Measurements from ENCODE around the gene SRRD.
A peak's percentile ranks its signal among the peaks of the same experiment; 100 is the strongest.

Gene SRRD

DNA sequence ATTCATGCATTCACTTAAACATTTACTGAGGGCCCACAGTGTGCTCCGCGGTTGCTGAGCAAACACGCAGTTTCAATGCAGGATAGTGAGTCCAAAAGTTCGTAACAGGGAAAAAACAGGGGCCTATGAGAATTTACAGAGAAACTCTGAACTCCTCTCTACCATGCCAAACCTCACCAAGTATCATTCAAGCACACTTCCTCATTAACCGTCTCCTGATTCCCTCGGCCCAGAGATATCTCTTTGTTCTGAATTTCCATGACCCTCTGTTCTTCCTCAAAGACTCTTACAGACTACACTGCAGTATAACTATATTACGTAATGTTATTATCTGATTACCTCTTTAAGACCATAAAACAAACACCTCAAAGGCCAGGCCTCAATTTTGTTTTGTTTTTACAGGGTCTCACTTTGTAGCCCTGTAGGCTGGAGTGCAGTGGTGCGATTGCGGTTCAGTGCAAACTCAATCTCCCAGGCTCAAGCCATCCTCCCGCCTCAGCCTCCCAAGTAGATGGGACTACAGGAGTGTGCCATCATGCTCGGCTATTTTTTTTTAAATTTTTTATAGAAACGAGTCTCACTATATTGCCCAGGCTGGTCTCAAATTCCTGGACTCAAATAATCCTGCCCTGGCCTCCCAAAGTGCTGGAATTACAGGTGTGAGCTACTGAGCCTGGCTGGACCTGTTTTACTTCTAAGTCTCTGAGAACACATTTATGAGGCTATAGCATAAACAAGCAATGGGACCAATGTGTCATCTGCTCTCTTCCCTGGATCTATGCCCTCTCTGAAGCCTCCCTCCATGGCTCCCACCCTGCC, 3.7 kb upstream of the SRRD start:
- peak overlapping the region; percentile 89 for H3K27ac ChIP-seq
- TF ChIP-seq, protein P1, sequence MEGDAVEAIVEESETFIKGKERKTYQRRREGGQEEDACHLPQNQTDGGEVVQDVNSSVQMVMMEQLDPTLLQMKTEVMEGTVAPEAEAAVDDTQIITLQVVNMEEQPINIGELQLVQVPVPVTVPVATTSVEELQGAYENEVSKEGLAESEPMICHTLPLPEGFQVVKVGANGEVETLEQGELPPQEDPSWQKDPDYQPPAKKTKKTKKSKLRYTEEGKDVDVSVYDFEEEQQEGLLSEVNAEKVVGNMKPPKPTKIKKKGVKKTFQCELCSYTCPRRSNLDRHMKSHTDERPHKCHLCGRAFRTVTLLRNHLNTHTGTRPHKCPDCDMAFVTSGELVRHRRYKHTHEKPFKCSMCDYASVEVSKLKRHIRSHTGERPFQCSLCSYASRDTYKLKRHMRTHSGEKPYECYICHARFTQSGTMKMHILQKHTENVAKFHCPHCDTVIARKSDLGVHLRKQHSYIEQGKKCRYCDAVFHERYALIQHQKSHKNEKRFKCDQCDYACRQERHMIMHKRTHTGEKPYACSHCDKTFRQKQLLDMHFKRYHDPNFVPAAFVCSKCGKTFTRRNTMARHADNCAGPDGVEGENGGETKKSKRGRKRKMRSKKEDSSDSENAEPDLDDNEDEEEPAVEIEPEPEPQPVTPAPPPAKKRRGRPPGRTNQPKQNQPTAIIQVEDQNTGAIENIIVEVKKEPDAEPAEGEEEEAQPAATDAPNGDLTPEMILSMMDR (conservative IDR thresholded peaks at IDR 0.05): no peak

- TF ChIP-seq, protein P1 (conservative IDR thresholded peaks at IDR 0.05): no peak
- peak overlapping the region; percentile 89 for H3K27ac ChIP-seq
Measured at GRCh38 chr22:26480611-26480932, 3.1 kb upstream of the SRRD start.

GRCh38 chr22:26481112-26481693, 2.5 kb upstream of the SRRD start:
- TF ChIP-seq, protein P1 (conservative IDR thresholded peaks at IDR 0.05): no peak
- H3K27ac ChIP-seq: peak overlapping the region; percentile 89

- peak overlapping the region; percentile 89 for H3K27ac ChIP-seq
- TF ChIP-seq, protein P1 (conservative IDR thresholded peaks at IDR 0.05): no peak
Measured at GRCh38 chr22:26481694-26482093, 2.0 kb upstream of the SRRD start.

DNA sequence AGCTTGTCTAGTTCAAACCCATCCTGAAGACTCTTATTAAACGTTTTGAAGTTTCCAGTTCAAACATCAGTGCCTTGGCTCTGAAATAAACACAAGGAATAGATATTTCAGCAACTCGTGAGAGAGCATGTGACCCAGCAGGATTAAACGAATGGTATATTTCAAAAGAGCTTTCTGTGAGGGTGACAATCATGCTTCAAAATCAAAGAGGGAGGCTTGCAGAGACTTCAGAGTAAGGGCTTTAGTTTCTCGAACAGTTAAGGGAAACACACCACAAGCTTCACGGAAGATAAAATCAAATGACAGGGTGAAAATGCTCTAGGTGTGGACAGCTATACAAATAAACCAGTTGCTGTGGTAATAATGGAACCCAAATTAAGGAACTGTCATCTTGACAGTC, 1.5 kb upstream of the SRRD start:
- H3K27ac ChIP-seq: peak overlapping the region; percentile 89
- TF ChIP-seq, protein P1 (conservative IDR thresholded peaks at IDR 0.05): no peak

DNA sequence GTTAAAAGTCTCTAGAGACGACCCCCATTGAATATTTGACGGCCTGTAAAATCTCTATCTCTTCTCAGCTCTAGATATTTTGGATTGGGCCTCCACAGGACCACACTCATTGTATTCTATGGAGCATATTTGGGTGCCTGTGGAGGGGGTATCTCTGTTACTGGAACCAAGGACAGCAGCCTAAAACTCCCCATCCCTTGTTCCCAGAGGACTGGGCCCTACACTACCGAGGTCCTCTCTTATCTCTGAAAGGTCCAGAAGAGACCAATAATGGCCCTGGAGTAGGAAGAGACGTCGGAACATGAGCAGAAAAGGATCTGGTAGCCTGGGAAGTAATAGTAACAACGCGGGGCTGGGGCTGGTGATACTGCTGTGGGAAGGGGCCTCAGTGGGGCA, 636 bp upstream of the SRRD start:
- H3K27ac ChIP-seq: peak overlapping the region; percentile 89
- TF ChIP-seq, protein P1 (conservative IDR thresholded peaks at IDR 0.05): no peak

- TF ChIP-seq, protein P1 (conservative IDR thresholded peaks at IDR 0.05): no peak
- peak overlapping the region; percentile 89 for H3K27ac ChIP-seq
Measured at GRCh38 chr22:26484360-26484706, 656 bp downstream of the SRRD start.
